Astrocyte of the spinal cord (primary cell): ENCODE measurements around the gene SARS1.

Experiments used
- DNase-seq: peaks from one replicate; pipeline ENCODE4 v3.0.0; 2011; ENCODE audit warnings: low read depth, low spot score
- H3K4me3 ChIP-seq: 2 replicates; pipeline ENCODE4 v1.5.1; 2011; ENCODE audit warnings: low read depth, mild to moderate bottlenecking, low read length, moderate library complexity
- CTCF ChIP-seq: IDR thresholded peaks from 2 replicates; pipeline ENCODE4 v1.5.1; 2012; ENCODE audit warnings: low read depth, mild to moderate bottlenecking, low read length, inconsistent platforms
- in situ Hi-C: cut with HindIII; loops from 2 replicates; pipeline ENCODE4 v1.10.0; 2017; ENCODE audit warnings: low sequenced_read_pairs

Gene SARS1

GRCh38 chr1:109192433-109192832, 21.3 kb upstream of the SARS1 start:
- H3K4me3 ChIP-seq, result no peak overlapping the region
- in situ Hi-C loops, result no loop called here
- no peak for TF ChIP-seq CTCF
- no peak for DNase-seq

- peak; percentile 46 for TF ChIP-seq CTCF
- in situ Hi-C loops, result no loop called here
- H3K4me3 ChIP-seq, result no peak overlapping the region
- no peak for DNase-seq
Measured at GRCh38 chr1:109193653-109194590, 19.8 kb upstream of the SARS1 start.

DNA sequence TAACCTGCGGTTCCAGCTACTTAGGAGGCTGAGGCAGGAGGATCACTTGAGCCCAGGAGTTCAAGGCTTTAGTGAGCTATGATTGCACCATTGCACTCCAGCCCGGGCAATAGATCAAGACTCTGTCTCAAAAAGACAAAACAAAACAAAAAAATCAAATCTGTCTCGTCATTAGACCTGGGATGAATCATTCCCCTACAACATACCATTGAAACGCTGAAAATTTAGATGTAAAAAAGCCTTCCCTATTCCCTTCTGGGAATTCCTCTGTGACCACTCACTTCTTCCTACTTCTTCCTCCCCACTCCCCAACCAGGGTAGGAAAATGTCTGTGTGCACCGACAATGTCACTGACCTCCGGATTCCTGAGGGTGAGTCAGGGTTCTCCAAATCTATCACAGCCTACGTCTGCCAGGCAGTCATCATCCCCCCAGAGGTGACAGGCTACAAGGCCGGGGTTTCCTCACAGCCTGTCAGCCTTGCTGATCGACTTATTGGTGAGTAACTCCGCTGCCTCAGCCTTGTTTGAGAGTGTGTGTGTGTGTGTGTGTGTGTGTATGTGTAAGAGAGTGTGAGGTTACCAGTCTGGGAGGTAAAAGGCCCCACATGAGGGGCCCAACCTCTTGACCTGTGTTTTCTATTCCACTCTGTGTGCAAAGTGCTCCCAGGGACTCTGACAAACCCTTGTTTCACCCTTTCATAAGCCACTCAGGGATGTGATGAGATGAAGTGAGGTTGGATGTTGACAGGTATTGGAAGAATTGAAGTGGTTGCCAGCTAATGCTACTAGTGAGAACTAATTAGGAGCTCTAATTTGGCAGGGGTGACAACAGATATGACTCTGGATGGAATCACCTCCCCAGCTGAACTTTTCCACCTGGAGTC, 16.3 kb upstream of the SARS1 start:
- DNase-seq, result peak; percentile 95
- H3K4me3 ChIP-seq, result no peak overlapping the region
- no peak for TF ChIP-seq CTCF
- in situ Hi-C loops, result no loop called here

DNA sequence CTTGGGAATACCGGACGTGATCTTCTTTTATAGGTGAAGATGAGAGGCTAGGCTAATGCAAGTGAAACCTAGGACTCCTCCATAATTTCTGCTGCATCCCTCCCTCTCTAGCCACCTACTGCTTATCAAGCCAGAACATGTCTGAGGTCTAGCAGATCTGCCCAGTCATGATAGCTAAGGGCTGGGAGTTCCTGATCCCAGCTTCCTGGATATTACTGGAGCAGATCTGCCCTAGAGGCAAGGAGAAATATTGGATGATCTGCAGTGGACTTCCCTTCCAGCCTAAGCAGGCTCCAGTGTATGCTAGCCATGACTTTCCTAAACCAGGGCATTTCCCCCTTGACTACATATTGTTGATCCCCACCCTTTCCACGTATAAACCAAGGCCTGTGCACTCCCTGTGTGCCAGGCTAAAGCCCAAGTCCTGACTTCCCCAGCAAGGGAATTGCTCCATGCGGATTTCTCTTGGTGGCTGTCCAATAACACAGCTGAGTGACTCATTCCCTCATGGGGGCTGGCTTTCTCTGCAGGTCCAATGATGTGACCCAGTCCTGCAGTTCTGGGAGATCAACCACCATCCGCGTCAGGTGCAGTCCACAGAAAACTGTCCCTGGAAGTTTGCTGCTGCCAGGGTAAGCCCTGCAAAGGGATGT, 15.5 kb upstream of the SARS1 start:
- no peak for TF ChIP-seq CTCF
- no peak overlapping the region for H3K4me3 ChIP-seq
- peak; percentile 85 for DNase-seq
- in situ Hi-C loops, result no loop called here

GRCh38 chr1:109198745-109199144, 15.0 kb upstream of the SARS1 start:
- in situ Hi-C loops, result no loop called here
- DNase-seq, result peak; percentile 39
- H3K4me3 ChIP-seq, result no peak overlapping the region
- TF ChIP-seq CTCF, result no peak

GRCh38 chr1:109199710-109200109, 14.0 kb upstream of the SARS1 start:
- no peak overlapping the region for H3K4me3 ChIP-seq
- no peak for TF ChIP-seq CTCF
- DNase-seq, result no peak
- in situ Hi-C loops, result no loop called here
